ENCODE results near the gene KIF4B. TPM values are rescaled to one million over a fixed set of nuclear protein-coding genes. Genes with fewer than 3 reads are reported as not detected.

The KIF4B gene
- total RNA-seq, 3 donors from 2014 or later (not counting 1 experiment from before 2014, with no cell fraction given) = not detected

- Mint-ChIP-seq H3K36me3 (no peaks in the 10 kb centered on the region), H3K27me3 (ENCODE audit: low read depth in 2 of 2) (peaks cover 2 to 3% of the 10 kb centered on the region in 2 donors), H3K9me3 (no peaks in the 10 kb centered on the region), H3K4me3 (no peak overlapping the region), H3K4me1 (no peaks in the 10 kb centered on the region), H3K27ac (no peak overlapping the region)
- ATAC-seq (no peak), DNase-seq (no peak)
- H3K36me3 ChIP-seq (ENCODE audit: control insufficient read depth, insufficient read depth, low read length) = no peaks in the 10 kb centered on the region
- no peaks in the 10 kb centered on the region for H3K9me3 ChIP-seq (ENCODE audit: control insufficient read depth, insufficient read depth, low read length)
- no peaks in the 10 kb centered on the region for H3K4me1 ChIP-seq (ENCODE audit: control insufficient read depth, insufficient read depth, low read length)
- H3K27ac ChIP-seq (ENCODE audit: low read length) = no peak overlapping the region
- intact Hi-C loops (cut with micrococcal nuclease) = no loop called here
- WGBS (ENCODE audit: insufficient coverage) = 76% methylated on average over 4 of the region's 5 CpGs
- no peaks in the 10 kb centered on the region for H3K27me3 ChIP-seq (ENCODE audit: control insufficient read depth, insufficient read depth, low read length)
- no peak overlapping the region for H3K4me3 ChIP-seq (ENCODE audit: low read length)
- no peak for TF ChIP-seq CTCF (IDR thresholded peaks at IDR 0.05)
Observed at GRCh38 chr5:155050384-155051019, 36.9 kb downstream of the KIF4B start.

GRCh38 chr5:155052532-155052931 lies 39.0 kb downstream of the KIF4B start:
- DNase-seq (no peak), ATAC-seq (no peak)
- TF ChIP-seq CTCF (IDR thresholded peaks at IDR 0.05) = no peak
- WGBS (ENCODE audit: insufficient coverage) = 89% methylated on average over 3 of the region's 4 CpGs
- Histone ChIP-seq H3K4me3 (ENCODE audit: low read length) (no peak overlapping the region), H3K36me3 (ENCODE audit: control insufficient read depth, insufficient read depth, low read length) (no peaks in the 10 kb centered on the region), H3K9me3 (ENCODE audit: control insufficient read depth, insufficient read depth, low read length) (no peaks in the 10 kb centered on the region), H3K27ac (ENCODE audit: low read length) (no peak overlapping the region), H3K4me1 (ENCODE audit: control insufficient read depth, insufficient read depth, low read length) (no peaks in the 10 kb centered on the region), H3K27me3 (ENCODE audit: control insufficient read depth, insufficient read depth, low read length) (no peaks in the 10 kb centered on the region)
- Mint-ChIP-seq H3K9me3 (no peaks in the 10 kb centered on the region), H3K27ac (no peak overlapping the region), H3K36me3 (no peaks in the 10 kb centered on the region), H3K4me3 (no peak overlapping the region), H3K27me3 (ENCODE audit: low read depth in 2 of 2) (peaks cover 0 to 2% of the 10 kb centered on the region in 2 donors), H3K4me1 (no peaks in the 10 kb centered on the region)
- intact Hi-C loops (cut with micrococcal nuclease) = no loop called here

GRCh38 chr5:155053501-155053900 lies 39.9 kb downstream of the KIF4B start:
- Histone ChIP-seq H3K27ac (ENCODE audit: low read length) (no peak overlapping the region), H3K27me3 (ENCODE audit: control insufficient read depth, insufficient read depth, low read length) (no peaks in the 10 kb centered on the region), H3K9me3 (ENCODE audit: control insufficient read depth, insufficient read depth, low read length) (no peaks in the 10 kb centered on the region), H3K4me3 (ENCODE audit: low read length) (no peak overlapping the region), H3K4me1 (ENCODE audit: control insufficient read depth, insufficient read depth, low read length) (no peaks in the 10 kb centered on the region), H3K36me3 (ENCODE audit: control insufficient read depth, insufficient read depth, low read length) (no peaks in the 10 kb centered on the region)
- Mint-ChIP-seq H3K27ac (no peak overlapping the region), H3K4me3 (no peak overlapping the region), H3K4me1 (no peaks in the 10 kb centered on the region), H3K27me3 (ENCODE audit: low read depth in 2 of 2) (peaks cover 0 to 2% of the 10 kb centered on the region in 2 donors), H3K9me3 (no peaks in the 10 kb centered on the region), H3K36me3 (no peaks in the 10 kb centered on the region)
- TF ChIP-seq CTCF (IDR thresholded peaks at IDR 0.05) = no peak
- WGBS (ENCODE audit: insufficient coverage) = 58% methylated on average over 4 of the region's 4 CpGs
- ATAC-seq (no peak), DNase-seq (no peak)
- intact Hi-C loops (cut with micrococcal nuclease) = no loop called here
